ACC112 (cell line): ENCODE data around the gene RGS17.
A peak's percentile ranks its signal among the peaks of the same experiment; 100 is the strongest.
"Not testable (repeated sequence)": the region's sequence is repeated elsewhere in the genome, so short reads cannot be mapped to it uniquely, and the experiment has no call there.

Experiments used
- H2AFZ ChIP-seq: fragments of 200-600 bp; sonication (generic); one replicate; pipeline ENCODE4 v1.6.0; 2017; ENCODE audit warnings: antibody characterized with exemption, low read length; ENCODE audit not compliant: unreplicated experiment
- H3K27ac ChIP-seq: fragments of 200-600 bp; sonication (generic); 2 replicates; pipeline ENCODE4 v1.5.1; 2014; ENCODE audit warnings: low read depth, mild to moderate bottlenecking, antibody characterized with exemption, low read length, moderate library complexity
- H3K27me3 ChIP-seq: fragments of 200-600 bp; sonication (generic); 2 replicates; pipeline ENCODE4 v1.6.1; 2014; ENCODE audit warnings: mild to moderate bottlenecking, antibody characterized with exemption, low read length, moderate library complexity, mixed read lengths; ENCODE audit not compliant: insufficient read depth
- H3K36me3 ChIP-seq: fragments of 200-600 bp; sonication (generic); 2 replicates; pipeline ENCODE4 v1.6.1; 2016; ENCODE audit warnings: mild to moderate bottlenecking, antibody characterized with exemption, low read length, moderate library complexity, mixed read lengths; ENCODE audit not compliant: insufficient read depth
- H3K4me1 ChIP-seq: fragments of 200-600 bp; sonication (generic); one replicate; pipeline ENCODE4 v1.6.1; 2016; ENCODE audit warnings: low read length, mixed read lengths; ENCODE audit not compliant: insufficient read depth, unreplicated experiment, control insufficient read depth
- H3K4me3 ChIP-seq: fragments of 200-600 bp; sonication (generic); 2 replicates; pipeline ENCODE4 v1.5.1; 2014; ENCODE audit warnings: mild to moderate bottlenecking, low read depth, low read length
- H3K79me2 ChIP-seq: fragments of 200-600 bp; sonication (generic); one replicate; pipeline ENCODE4 v1.6.0; 2016; ENCODE audit warnings: low read length; ENCODE audit not compliant: control insufficient read depth, unreplicated experiment, insufficient read depth

RGS17 gene

DNA sequence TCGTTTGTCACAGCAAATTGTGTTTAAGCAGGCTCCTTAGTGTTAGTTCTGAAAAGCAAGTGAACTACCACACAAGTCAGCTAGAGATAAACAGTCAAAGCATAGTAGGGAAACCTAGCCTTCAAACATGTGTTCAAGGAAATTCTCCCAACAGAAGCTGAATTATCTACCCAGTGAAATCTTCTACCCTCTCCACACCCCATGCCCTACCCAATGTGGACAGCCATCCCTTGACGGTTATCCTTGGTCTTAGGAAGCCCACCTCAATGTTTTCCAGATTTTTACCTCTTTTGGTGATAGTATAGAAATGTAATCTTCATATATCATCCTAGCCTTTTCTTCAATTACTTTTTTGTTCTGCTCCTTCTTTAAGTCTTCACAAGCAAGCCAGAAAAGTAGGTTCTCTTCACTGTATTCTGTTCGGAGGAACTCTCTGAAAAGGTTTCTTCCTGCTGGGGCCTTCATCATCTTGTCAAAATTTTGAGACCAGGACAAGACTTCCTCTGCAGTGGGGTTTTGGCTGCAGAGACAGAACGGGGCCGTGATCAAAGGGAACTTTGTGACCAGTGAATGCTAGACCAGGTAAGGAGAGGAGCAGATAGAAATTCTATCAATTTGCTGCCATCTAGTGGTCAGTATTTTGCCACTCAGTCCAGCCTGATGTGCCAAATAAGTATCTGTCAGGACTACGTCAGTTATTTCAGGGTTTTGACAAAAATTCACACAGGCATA lies 106.9 kb downstream of the RGS17 start:
- Histone ChIP-seq H3K36me3 (peaks cover 6% of the 10 kb centered on the region; the same call in 1 of the 2 replicates), H3K79me2 (no peaks in the 10 kb centered on the region), H3K27me3 (no peaks in the 10 kb centered on the region), H3K27ac (no peak overlapping the region), H3K4me1 (no peaks in the 10 kb centered on the region), H3K4me3 (no peak overlapping the region), H2AFZ (no peak overlapping the region)

- Histone ChIP-seq H3K79me2 (no peaks in the 10 kb centered on the region), H2AFZ (no peak overlapping the region), H3K4me3 (no peak overlapping the region), H3K36me3 (peaks cover 11% of the 10 kb centered on the region), H3K27ac (no peak overlapping the region), H3K27me3 (no peaks in the 10 kb centered on the region), H3K4me1 (no peaks in the 10 kb centered on the region)
Observed at GRCh38 chr6:153018355-153018754, 112.7 kb downstream of the RGS17 start.

DNA sequence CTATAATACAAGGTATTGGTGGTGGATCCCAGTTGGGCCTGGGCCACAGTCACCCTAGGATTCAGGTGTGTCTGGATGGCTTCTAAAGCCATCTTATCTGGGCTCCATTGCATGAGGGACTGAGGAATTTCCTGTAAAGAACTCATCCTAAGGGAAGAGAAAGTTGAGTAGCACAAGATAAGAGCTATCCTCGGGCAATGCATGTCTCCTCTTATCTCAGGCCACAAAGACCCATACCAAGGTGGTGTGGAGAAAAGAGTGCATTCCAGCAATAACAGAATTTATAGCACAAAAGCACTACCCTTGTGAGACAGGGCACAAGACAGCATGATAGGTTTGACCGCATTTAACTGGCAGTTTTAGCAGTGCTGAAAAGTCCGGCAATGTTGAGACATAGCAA lies 114.2 kb downstream of the RGS17 start:
- peaks cover 11% of the 10 kb centered on the region for H3K36me3 ChIP-seq
- H2AFZ ChIP-seq: no peak overlapping the region
- no peaks in the 10 kb centered on the region for H3K79me2 ChIP-seq
- H3K27ac ChIP-seq: no peak overlapping the region
- H3K4me1 ChIP-seq: no peaks in the 10 kb centered on the region
- no peaks in the 10 kb centered on the region for H3K27me3 ChIP-seq
- H3K4me3 ChIP-seq: no peak overlapping the region

- Histone ChIP-seq H3K27me3 (no peaks in the 10 kb centered on the region), H3K4me1 (no peaks in the 10 kb centered on the region), H3K4me3 (no peak overlapping the region), H3K36me3 (peaks cover 13% of the 10 kb centered on the region), H3K79me2 (no peaks in the 10 kb centered on the region), H3K27ac (no peak overlapping the region), H2AFZ (no peak overlapping the region)
Observed at GRCh38 chr6:153015094-153015640, 115.9 kb downstream of the RGS17 start.

DNA sequence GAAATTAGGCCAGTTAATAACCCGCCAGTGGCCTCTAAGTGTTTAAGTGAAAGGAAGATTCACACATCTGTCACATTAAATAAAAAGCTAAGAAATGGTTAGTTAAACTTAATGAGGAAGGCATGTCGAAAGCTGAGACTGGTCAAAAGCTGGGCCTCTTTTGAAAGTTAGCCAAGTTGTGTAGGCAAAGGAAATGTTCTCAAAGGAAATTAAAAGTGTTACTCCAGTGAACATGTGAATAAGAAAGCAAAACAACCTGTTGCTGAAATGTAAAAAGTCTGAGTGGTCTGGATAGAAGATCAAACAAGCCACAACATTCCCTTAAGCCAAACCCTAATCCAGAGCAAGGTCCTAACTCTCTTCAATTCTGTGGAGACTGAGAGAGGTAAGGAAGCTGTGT lies 117.6 kb downstream of the RGS17 start:
- H3K79me2 ChIP-seq: no peaks in the 10 kb centered on the region
- no peaks in the 10 kb centered on the region for H3K4me1 ChIP-seq
- no peak overlapping the region for H3K4me3 ChIP-seq
- no peaks in the 10 kb centered on the region for H3K27me3 ChIP-seq
- H3K27ac ChIP-seq: no peak overlapping the region
- H2AFZ ChIP-seq: no peak overlapping the region
- peaks cover 5% of the 10 kb centered on the region; the same call in 1 of the 2 replicates for H3K36me3 ChIP-seq

DNA sequence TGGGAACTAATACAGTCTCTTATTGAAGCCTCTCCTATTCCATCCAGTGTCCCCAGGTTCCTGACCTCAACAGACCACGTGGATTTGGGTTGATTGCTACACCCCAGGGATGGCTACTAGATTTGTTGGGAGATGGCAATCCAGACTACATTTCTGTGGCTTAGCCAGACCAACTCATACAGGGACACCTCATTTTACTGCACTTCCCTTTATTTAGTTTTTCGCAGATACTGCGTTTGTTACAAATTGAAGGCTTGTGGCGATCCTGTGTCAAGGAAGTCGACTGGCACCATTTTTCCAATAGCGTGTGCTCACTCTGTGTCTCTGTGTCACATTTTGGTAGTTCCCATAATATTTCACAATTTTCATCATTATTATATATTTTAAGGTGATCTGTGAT lies 118.2 kb downstream of the RGS17 start:
- 0 out of 2 replicates have a peak, but pooled peaks cover 3% of the 10 kb centered on the region for H3K36me3 ChIP-seq
- H2AFZ ChIP-seq: no peak overlapping the region
- H3K4me1 ChIP-seq: no peaks in the 10 kb centered on the region
- H3K79me2 ChIP-seq: no peaks in the 10 kb centered on the region
- H3K27me3 ChIP-seq: no peaks in the 10 kb centered on the region
- no peak overlapping the region for H3K4me3 ChIP-seq
- no peak overlapping the region for H3K27ac ChIP-seq

GRCh38 chr6:153003366-153003690 lies 127.8 kb downstream of the RGS17 start:
- Histone ChIP-seq H3K79me2 (peaks cover 50% of the 10 kb centered on the region), H2AFZ (peak overlapping the region; percentile 36)

GRCh38 chr6:153002613-153003365 lies 128.3 kb downstream of the RGS17 start, which contains the start of gene MTRF1L:
MTRF1L (minus strand) TSS chr6:153002709; CDS start chr6:153002685, 24 bp downstream.
- peaks cover 53% of the 10 kb centered on the region for H3K79me2 ChIP-seq
- H3K27ac ChIP-seq: peak within 1 kb of the TSS; percentile 88
- peaks cover 12% of the 10 kb centered on the region; the same call in 1 of the 2 replicates for H3K36me3 ChIP-seq
- H3K27me3 ChIP-seq: no peaks in the 10 kb centered on the region
- H2AFZ ChIP-seq: peak within 1 kb of the TSS; percentile 36
- peaks cover 21% of the 10 kb centered on the region for H3K4me1 ChIP-seq
- peak within 1 kb of the TSS; percentile 99 for H3K4me3 ChIP-seq

More at GRCh38 chr6:153003366-153003690, 127.8 kb downstream of the RGS17 start:
- H3K4me1 ChIP-seq: peaks cover 21% of the 10 kb centered on the region
- peaks cover 11% of the 10 kb centered on the region; the same call in 1 of the 2 replicates for H3K36me3 ChIP-seq
- H3K27ac ChIP-seq: peak overlapping the region; percentile 88
- no peaks in the 10 kb centered on the region for H3K27me3 ChIP-seq
- peak overlapping the region; percentile 99 for H3K4me3 ChIP-seq

DNA sequence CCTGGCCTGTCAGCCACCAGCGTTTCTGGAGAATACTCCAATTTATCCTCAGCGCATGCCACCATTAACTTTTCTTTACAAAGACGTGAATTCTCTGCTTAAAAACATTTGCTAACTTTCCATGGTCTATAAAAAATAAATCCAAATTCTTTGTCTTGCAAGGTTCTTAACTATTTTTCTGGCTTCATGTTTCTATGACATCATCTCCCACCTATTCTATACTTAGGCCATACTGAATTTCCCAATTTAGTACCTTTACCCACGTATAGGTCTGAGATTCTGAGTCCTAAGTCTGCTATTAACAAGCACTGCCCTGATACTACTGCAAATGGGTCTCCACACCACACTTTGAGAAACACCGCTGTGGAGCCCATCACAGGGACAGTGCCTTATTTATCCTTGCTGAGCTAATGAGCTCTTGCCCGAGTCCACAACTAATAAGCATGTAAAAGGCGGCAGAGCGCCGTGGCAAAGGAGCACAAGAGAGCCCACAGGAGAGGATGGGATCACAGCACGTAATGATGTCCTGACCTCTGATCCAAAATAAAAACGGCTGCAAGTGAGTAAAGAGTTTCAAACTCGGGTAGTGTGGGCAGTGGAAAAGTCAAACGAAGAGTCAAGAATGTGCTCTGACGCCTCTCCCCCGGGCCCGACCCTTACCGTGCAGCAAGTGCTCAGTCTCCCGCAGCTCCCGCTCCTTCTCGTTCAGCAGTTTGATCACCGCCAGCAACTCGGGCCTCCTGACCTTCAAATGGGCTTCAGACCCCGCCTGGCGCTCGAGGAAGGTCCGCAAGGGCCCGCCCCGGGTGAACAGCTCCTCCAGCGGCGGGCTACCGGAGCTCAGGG lies 129.1 kb downstream of the RGS17 start:
- H3K4me3 ChIP-seq: peak overlapping the region; percentile 99
- peaks cover 21% of the 10 kb centered on the region for H3K4me1 ChIP-seq
- peaks cover 18% of the 10 kb centered on the region; the same call in 1 of the 2 replicates for H3K36me3 ChIP-seq
- H3K79me2 ChIP-seq: peaks cover 61% of the 10 kb centered on the region
- no peak overlapping the region for H2AFZ ChIP-seq
- peak overlapping the region; percentile 88 for H3K27ac ChIP-seq
- H3K27me3 ChIP-seq: no peaks in the 10 kb centered on the region

- peaks cover 21% of the 10 kb centered on the region for H3K4me1 ChIP-seq
- H3K27ac ChIP-seq, H3K27me3 ChIP-seq, H2AFZ ChIP-seq: not testable (repeated sequence)
- peak overlapping the region; percentile 99 for H3K4me3 ChIP-seq
- H3K79me2 ChIP-seq: peaks cover 73% of the 10 kb centered on the region
- H3K36me3 ChIP-seq: peaks cover 27% of the 10 kb centered on the region
Observed at GRCh38 chr6:153000790-153001189, 130.3 kb downstream of the RGS17 start.
